Measurements from ENCODE around the gene S1PR1. TPM values are rescaled to one million over a fixed set of nuclear protein-coding genes. Genes with fewer than 3 reads are reported as not detected.

Gene S1PR1
- total RNA-seq, 4 donors from 2014 or later = 2.8 to 31.1 (median 10.3) TPM

DNA sequence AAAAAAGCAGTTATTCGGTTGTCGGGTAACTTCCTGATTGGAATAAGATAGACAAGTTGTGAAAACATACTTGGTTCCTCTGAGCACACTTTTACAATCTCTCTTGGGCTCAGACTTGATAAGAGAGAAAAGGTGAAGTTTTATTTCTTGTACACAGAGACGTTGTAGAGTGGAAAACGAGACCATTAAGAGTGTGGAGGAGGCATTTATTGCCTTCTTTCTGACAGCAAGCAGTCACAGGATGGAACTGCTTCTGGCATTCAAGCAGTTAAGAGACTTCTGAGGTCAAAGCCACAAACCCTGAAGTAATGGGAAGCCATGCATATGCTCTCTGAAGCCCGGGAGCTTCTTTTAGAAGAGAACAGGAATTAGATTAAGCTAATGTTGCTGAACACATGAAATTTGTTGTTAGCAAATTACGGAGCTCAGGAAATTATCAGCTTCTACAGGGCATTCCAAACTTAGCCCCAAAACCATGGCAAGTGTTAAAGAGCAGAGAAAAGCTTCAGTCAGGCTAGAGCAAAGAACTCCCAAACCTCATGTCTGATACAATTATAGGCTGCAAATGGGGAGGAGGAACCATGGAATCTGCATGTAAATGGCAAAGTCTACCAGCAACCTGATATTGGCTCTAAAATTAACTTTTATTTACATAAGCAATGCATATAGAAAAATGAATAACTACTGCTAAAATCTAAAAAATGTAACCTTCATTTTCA is 26.0 kb downstream of the S1PR1 start:
- no peak for DNase-seq
- intact Hi-C loops (cut with DNase I) = no loop called here
- TF ChIP-seq, protein P1, sequence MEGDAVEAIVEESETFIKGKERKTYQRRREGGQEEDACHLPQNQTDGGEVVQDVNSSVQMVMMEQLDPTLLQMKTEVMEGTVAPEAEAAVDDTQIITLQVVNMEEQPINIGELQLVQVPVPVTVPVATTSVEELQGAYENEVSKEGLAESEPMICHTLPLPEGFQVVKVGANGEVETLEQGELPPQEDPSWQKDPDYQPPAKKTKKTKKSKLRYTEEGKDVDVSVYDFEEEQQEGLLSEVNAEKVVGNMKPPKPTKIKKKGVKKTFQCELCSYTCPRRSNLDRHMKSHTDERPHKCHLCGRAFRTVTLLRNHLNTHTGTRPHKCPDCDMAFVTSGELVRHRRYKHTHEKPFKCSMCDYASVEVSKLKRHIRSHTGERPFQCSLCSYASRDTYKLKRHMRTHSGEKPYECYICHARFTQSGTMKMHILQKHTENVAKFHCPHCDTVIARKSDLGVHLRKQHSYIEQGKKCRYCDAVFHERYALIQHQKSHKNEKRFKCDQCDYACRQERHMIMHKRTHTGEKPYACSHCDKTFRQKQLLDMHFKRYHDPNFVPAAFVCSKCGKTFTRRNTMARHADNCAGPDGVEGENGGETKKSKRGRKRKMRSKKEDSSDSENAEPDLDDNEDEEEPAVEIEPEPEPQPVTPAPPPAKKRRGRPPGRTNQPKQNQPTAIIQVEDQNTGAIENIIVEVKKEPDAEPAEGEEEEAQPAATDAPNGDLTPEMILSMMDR (IDR thresholded peaks at IDR 0.05) = no peak
- TF ChIP-seq POLR2A (IDR thresholded peaks at IDR 0.05) = no peak
- peaks cover 0 to 53% (median 11%) of the 10 kb centered on the region in 3 donors for H3K4me1 ChIP-seq
- H3K27me3 ChIP-seq = no peaks in the 10 kb centered on the region
- H3K27ac ChIP-seq = peak overlapping the region in 3 of 4 donors; percentile 11 to 23 (median 19)
- WGBS, 2 donors = 25 to 27% methylated on average over 6 of the region's 6 CpGs
- H3K36me3 ChIP-seq = no peaks in the 10 kb centered on the region
- H3K4me3 ChIP-seq = no peak overlapping the region
- no peaks in the 10 kb centered on the region for H3K9me3 ChIP-seq

DNA sequence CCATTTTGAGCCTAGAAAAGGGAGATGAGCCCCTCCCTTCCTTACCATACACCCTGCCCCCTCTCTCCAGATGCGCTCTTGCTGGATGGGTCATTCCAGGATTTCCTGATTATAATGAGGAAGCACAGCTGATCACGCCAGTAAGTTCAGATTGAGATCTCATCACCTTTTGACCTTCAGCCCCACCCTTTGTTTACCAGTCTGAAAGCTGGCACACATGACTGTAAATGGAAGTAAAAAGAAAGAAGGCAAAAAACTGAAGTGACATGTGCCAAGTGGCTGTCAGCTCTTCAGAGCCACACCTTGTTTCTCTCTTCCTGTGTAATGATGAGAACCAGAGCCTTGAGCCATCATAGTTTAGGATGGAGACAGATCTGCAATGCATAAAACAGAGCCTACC is 27.9 kb downstream of the S1PR1 start:
- TF ChIP-seq, protein P1 (IDR thresholded peaks at IDR 0.05) = no peak
- no peak for TF ChIP-seq POLR2A (IDR thresholded peaks at IDR 0.05)
- no peak overlapping the region for H3K27ac ChIP-seq
- H3K9me3 ChIP-seq = no peaks in the 10 kb centered on the region
- intact Hi-C loops (cut with DNase I) = no loop called here
- H3K4me3 ChIP-seq = no peak overlapping the region
- peaks cover 0 to 48% (median 11%) of the 10 kb centered on the region in 3 donors for H3K4me1 ChIP-seq
- no peaks in the 10 kb centered on the region for H3K27me3 ChIP-seq
- H3K36me3 ChIP-seq = no peaks in the 10 kb centered on the region
- WGBS, 2 donors = 11 to 24% methylated on average over 2 of the region's 2 CpGs
- DNase-seq = no peak

GRCh38 chr1:101265684-101266083 is 28.9 kb downstream of the S1PR1 start:
- intact Hi-C loops (cut with DNase I) = no loop called here
- Histone ChIP-seq H3K4me3 (no peak overlapping the region), H3K9me3 (no peaks in the 10 kb centered on the region), H3K4me1 (peaks cover 0 to 39% (median 5%) of the 10 kb centered on the region in 3 donors), H3K27ac (no peak overlapping the region), H3K36me3 (no peaks in the 10 kb centered on the region), H3K27me3 (no peaks in the 10 kb centered on the region)
- DNase-seq = no peak
- 75 to 92% methylated on average over 2 of the region's 2 CpGs for WGBS, 2 donors
- TF ChIP-seq, protein P1 (IDR thresholded peaks at IDR 0.05) = no peak
- TF ChIP-seq POLR2A (IDR thresholded peaks at IDR 0.05) = no peak

DNA sequence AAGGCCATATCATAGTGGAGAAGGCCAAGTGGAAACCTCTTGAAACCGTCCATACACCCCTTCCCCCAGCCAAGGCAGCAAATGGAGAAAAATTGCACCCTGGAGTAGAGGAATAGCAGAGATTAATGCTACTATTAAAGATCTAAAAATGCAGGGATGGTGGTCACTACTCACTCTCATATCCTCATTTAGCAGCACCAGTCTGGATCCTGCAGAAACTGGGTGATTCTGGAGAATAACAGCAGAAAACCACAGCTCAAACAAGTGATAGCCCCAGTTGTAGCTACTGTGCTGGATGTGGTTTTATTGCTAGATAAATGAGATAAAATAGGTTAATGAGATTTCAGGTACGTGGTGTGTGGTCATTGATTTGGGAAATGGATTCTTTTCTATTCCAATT is 30.3 kb downstream of the S1PR1 start:
- 65 to 82% methylated on average over 2 of the region's 2 CpGs for WGBS, 2 donors
- TF ChIP-seq POLR2A (IDR thresholded peaks at IDR 0.05) = no peak

GRCh38 chr1:101268893-101269292 is 32.1 kb downstream of the S1PR1 start:
- TF ChIP-seq, protein P1 (IDR thresholded peaks at IDR 0.05) = no peak
- no peak for TF ChIP-seq POLR2A (IDR thresholded peaks at IDR 0.05)
- 89 to 95% methylated on average over 2 of the region's 2 CpGs for WGBS, 2 donors
- intact Hi-C loops (cut with DNase I) = no loop called here

More for the DNA sequence above, 30.3 kb downstream of the S1PR1 start:
- Histone ChIP-seq H3K4me1 (peaks cover 0 to 28% (median 5%) of the 10 kb centered on the region in 3 donors), H3K4me3 (no peak overlapping the region), H3K9me3 (no peaks in the 10 kb centered on the region), H3K36me3 (no peaks in the 10 kb centered on the region), H3K27me3 (no peaks in the 10 kb centered on the region), H3K27ac (no peak overlapping the region)
- intact Hi-C loops (cut with DNase I) = no loop called here
- DNase-seq = no peak

More at GRCh38 chr1:101268893-101269292, 32.1 kb downstream of the S1PR1 start:
- no peak for DNase-seq
- Histone ChIP-seq H3K9me3 (no peaks in the 10 kb centered on the region), H3K27me3 (no peaks in the 10 kb centered on the region), H3K4me3 (no peak overlapping the region), H3K27ac (no peak overlapping the region), H3K36me3 (no peaks in the 10 kb centered on the region), H3K4me1 (peaks cover 0 to 12% (median 5%) of the 10 kb centered on the region in 3 donors)
